Measurements from ENCODE around the gene BTBD16.

DNA sequence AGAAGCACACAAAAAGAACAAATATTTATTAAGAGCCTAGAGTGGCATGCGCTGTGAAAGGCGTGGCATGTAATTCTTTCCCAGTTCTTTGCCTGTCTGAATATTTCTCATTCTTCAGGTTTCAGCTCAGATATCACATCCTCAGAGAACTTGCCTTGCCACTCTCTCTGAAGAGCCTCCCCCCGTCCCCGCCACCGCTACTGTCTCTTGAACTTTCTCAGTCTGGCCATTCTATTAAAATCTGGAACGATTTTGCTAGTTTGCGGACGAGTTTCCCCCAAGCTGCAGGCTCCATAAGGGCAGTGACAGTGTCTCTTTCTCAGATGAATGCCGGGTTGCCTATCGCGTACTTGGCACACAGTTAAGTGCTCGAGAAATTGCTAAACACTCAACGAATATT, 102.6 kb downstream of the BTBD16 start:
- no peak for TF ChIP-seq POLR2AphosphoS5 (IDR thresholded peaks at IDR 0.05)
- no peak for TF ChIP-seq EP300 (IDR thresholded peaks at IDR 0.05; ENCODE audit: low read depth)
- TF ChIP-seq, protein P1, sequence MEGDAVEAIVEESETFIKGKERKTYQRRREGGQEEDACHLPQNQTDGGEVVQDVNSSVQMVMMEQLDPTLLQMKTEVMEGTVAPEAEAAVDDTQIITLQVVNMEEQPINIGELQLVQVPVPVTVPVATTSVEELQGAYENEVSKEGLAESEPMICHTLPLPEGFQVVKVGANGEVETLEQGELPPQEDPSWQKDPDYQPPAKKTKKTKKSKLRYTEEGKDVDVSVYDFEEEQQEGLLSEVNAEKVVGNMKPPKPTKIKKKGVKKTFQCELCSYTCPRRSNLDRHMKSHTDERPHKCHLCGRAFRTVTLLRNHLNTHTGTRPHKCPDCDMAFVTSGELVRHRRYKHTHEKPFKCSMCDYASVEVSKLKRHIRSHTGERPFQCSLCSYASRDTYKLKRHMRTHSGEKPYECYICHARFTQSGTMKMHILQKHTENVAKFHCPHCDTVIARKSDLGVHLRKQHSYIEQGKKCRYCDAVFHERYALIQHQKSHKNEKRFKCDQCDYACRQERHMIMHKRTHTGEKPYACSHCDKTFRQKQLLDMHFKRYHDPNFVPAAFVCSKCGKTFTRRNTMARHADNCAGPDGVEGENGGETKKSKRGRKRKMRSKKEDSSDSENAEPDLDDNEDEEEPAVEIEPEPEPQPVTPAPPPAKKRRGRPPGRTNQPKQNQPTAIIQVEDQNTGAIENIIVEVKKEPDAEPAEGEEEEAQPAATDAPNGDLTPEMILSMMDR (IDR thresholded peaks at IDR 0.05), result no peak
- TF ChIP-seq POLR2A (IDR thresholded peaks at IDR 0.05), result no peak

Measured in transverse colon (tissue), 4 donors.